Activated CD4-positive, alpha-beta T cell treated with anti-CD3 and anti-CD28 coated beads for 48 hours (primary cell): ENCODE measurements around the gene GNB1L.
"Not testable (repeated sequence)": the region's sequence is repeated elsewhere in the genome, so short reads cannot be mapped to it uniquely, and the experiment has no call there.

Source experiments
- DNase-seq: peaks from one replicate; pipeline ENCODE4 v3.0.0-alpha.2; 2020

The GNB1L gene

GRCh38 chr22:19791894-19792293, 62.8 kb downstream of the GNB1L start:
- no peak for DNase-seq

- no peak for DNase-seq
Measured at GRCh38 chr22:19791243-19791642, 63.4 kb downstream of the GNB1L start.

- no peak for DNase-seq
Measured at GRCh38 chr22:19789828-19790227, 64.8 kb downstream of the GNB1L start.

GRCh38 chr22:19789406-19789805, 65.3 kb downstream of the GNB1L start:
- no peak for DNase-seq

- no peak for DNase-seq
Measured at GRCh38 chr22:19788661-19789225, 65.9 kb downstream of the GNB1L start.

GRCh38 chr22:19787849-19788141, 66.9 kb downstream of the GNB1L start:
- DNase-seq, result no peak

- no peak for DNase-seq
Measured at GRCh38 chr22:19786959-19787848, 67.5 kb downstream of the GNB1L start.

GRCh38 chr22:19786264-19786585, 68.4 kb downstream of the GNB1L start:
- no peak for DNase-seq

- DNase-seq, result no peak
Measured at GRCh38 chr22:19785461-19786263, 69.0 kb downstream of the GNB1L start.

GRCh38 chr22:19784384-19785175, 70.1 kb downstream of the GNB1L start:
- no peak for DNase-seq

- DNase-seq, result no peak
Measured at GRCh38 chr22:19783586-19784383, 70.9 kb downstream of the GNB1L start.

- DNase-seq, result no peak
Measured at GRCh38 chr22:19782533-19782932, 72.1 kb downstream of the GNB1L start.

- no peak for DNase-seq
Measured at GRCh38 chr22:19779685-19780268, 74.9 kb downstream of the GNB1L start.

GRCh38 chr22:19779011-19779421, 75.7 kb downstream of the GNB1L start:
- no peak for DNase-seq

- not testable (repeated sequence) for DNase-seq
Measured at GRCh38 chr22:19777192-19777591, 77.5 kb downstream of the GNB1L start.

GRCh38 chr22:19776433-19777031, 78.1 kb downstream of the GNB1L start:
- no peak for DNase-seq

- no peak for DNase-seq
Measured at GRCh38 chr22:19775496-19776325, 79.0 kb downstream of the GNB1L start.

- no peak for DNase-seq
Measured at GRCh38 chr22:19774628-19775027, 80.0 kb downstream of the GNB1L start.

- DNase-seq, result no peak
Measured at GRCh38 chr22:19773470-19774040, 81.1 kb downstream of the GNB1L start.
